GM19395 (cell line): Measurements from ENCODE around the gene P4HA2.

ENCODE experiments used
- ATAC-seq: cut with Tn5 transposase; IDR thresholded peaks from one replicate; pipeline ENCODE4 v1.9.1; 2021; ENCODE audit warnings: mild to moderate bottlenecking, moderate library complexity; ENCODE audit not compliant: unreplicated experiment

P4HA2 gene

GRCh38 chr5:132265336-132266030 is 37.8 kb upstream of the P4HA2 start:
- ATAC-seq, result no peak

GRCh38 chr5:132264546-132265335 is 37.1 kb upstream of the P4HA2 start:
- no peak for ATAC-seq

- ATAC-seq, result no peak
Measured at GRCh38 chr5:132263548-132264261, 36.1 kb upstream of the P4HA2 start.

- ATAC-seq, result no peak
Measured at GRCh38 chr5:132262882-132263547, 35.4 kb upstream of the P4HA2 start.

- ATAC-seq, result no peak
Measured at GRCh38 chr5:132261881-132262845, 34.5 kb upstream of the P4HA2 start.

- ATAC-seq, result no peak
Measured at GRCh38 chr5:132260714-132261551, 33.3 kb upstream of the P4HA2 start.

- no peak for ATAC-seq
Measured at GRCh38 chr5:132260051-132260450, 32.4 kb upstream of the P4HA2 start.

GRCh38 chr5:132259069-132259851 is 31.6 kb upstream of the P4HA2 start:
- no peak for ATAC-seq

- no peak for ATAC-seq
Measured at GRCh38 chr5:132258102-132259068, 30.7 kb upstream of the P4HA2 start.

- ATAC-seq, result no peak
Measured at GRCh38 chr5:132257131-132258101, 29.8 kb upstream of the P4HA2 start, which contains the start of gene PDLIM4. Gene PDLIM4 (plus strand): TSS chr5:132257696. CDS start chr5:132257735, 39 bp downstream.

- ATAC-seq, result no peak
Measured at GRCh38 chr5:132256783-132257130, 29.1 kb upstream of the P4HA2 start.

GRCh38 chr5:132256086-132256782 is 28.6 kb upstream of the P4HA2 start:
- ATAC-seq, result no peak

- ATAC-seq, result no peak
Measured at GRCh38 chr5:132254321-132254977, 26.8 kb upstream of the P4HA2 start.

GRCh38 chr5:132253452-132254320 is 26.0 kb upstream of the P4HA2 start:
- no peak for ATAC-seq
